Measurements from ENCODE around the gene OR2J2. TPM values are rescaled to one million over a fixed set of nuclear protein-coding genes. Genes with fewer than 3 reads are reported as not detected.

Gene OR2J2
- total and polyA plus RNA-seq, 10 of the 15 experiments (the other 5 are each of a cell fraction or from before 2014, with no cell fraction given) = not detected

DNA sequence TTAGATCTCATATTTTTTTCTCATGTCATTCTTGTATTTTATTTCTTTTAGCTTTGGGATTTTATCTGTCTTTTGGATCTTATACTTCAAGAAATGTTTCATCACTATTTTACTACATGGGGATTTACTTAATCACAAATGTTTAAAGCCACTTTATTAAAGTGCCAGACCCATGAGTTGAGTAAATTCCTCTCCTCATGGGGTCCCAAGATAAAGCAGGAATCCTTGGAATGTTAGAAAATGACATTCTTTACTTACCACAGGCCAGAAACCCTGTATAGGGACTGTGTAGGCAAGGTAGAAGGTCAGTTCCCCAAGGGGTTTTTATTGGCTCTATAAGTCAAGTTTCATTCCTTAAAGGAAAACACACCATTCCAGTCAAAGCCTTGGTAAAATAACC is 28.4 kb upstream of the OR2J2 start (continued):
- no peak for TF ChIP-seq ZNF687 (IDR thresholded peaks at IDR 0.05)

DNA sequence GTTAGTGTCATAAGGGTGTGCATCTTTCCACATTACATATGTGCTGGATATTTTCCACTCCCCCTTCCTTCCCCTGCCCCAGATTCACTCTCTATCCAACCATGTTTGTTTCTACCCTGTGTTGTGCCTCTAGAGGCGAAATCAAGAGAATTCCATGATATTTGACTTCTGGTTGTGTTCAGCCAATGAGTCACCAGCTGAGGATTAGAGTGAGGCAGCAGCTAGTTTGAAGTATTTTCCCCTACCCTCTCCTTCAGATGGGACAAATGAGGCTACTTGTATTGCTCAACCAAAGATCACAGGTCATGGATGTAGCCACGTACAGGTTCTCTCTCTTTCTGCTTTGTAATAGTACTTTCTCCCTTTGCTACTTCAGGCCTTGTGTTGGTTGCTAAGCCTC is 24.5 kb upstream of the OR2J2 start:
- intact Hi-C loops (cut with micrococcal nuclease; ENCODE audit: unreplicated experiment) (no loop called here), in situ Hi-C loops (cut with MboI) (no loop called here)
- ATAC-seq (no peak), FAIRE-seq (no peak), DNase-seq (ENCODE audit: low read depth, low spot score) (no peak)
- Histone ChIP-seq H3K4me1 (ENCODE audit: control insufficient read depth, insufficient read depth, low read length) (no peaks in the 10 kb centered on the region), H2AFZ (ENCODE audit: control insufficient read depth, low read depth, low read length) (no peak overlapping the region), H3K9me3 (replicated peaks; ENCODE audit: control insufficient read depth, insufficient read depth, low read length) (no peaks in the 10 kb centered on the region), H4K20me1 (ENCODE audit: control insufficient read depth, insufficient read depth) (no peaks in the 10 kb centered on the region), H3K27me3 (replicated peaks in 1 of 2; ENCODE audit: control insufficient read depth in 2 of 2, insufficient read depth in 2 of 2, low read length in 1 of 2) (no peaks in the 10 kb centered on the region), H3K27ac (ENCODE audit: control insufficient read depth, insufficient read depth) (no peak overlapping the region), H3K79me2 (ENCODE audit: control insufficient read depth, insufficient read depth, low read length) (no peaks in the 10 kb centered on the region), H3K4me3 (no peak overlapping the region), H3K9ac (ENCODE audit: control insufficient read depth, insufficient read depth, low read length) (no peak overlapping the region), H3K36me3 (ENCODE audit: control insufficient read depth in 2 of 2, insufficient read depth in 2 of 2, low read length in 1 of 2) (no peaks in the 10 kb centered on the region), H3K4me2 (ENCODE audit: control insufficient read depth, insufficient read depth) (no peak overlapping the region)
- ChIA-PET RAD21 (ENCODE audit: unreplicated experiment) (no interaction called here), POLR2A (no interaction called here), CTCF (no interaction called here), SMC1A (ENCODE audit: uncharacterized antibody, unreplicated experiment) (no interaction called here)
- no TSS peak for BruUV-seq (replicated peaks)
- TF ChIP-seq HCFC1 (IDR thresholded peaks at IDR 0.05; ENCODE audit: low read length) (no peak), SIN3A (IDR thresholded peaks at IDR 0.05; ENCODE audit: low read depth, low read length) (no peak), WRNIP1 (IDR thresholded peaks at IDR 0.05; ENCODE audit: borderline replicate concordance, low read depth, low read length) (no peak), NR2F1 (conservative IDR thresholded peaks at IDR 0.05) (no peak), MYC (IDR thresholded peaks at IDR 0.05; ENCODE audit: insufficient read depth, insufficient read length, insufficient replicate concordance, low read length, severe bottlenecking) (no peak), BCL11A (IDR thresholded peaks at IDR 0.05; ENCODE audit: low read depth, low read length) (no peak), NFYB (IDR thresholded peaks at IDR 0.05; ENCODE audit: insufficient read depth, low read depth, low read length) (no peak), RCOR1 (conservative IDR thresholded peaks at IDR 0.05; ENCODE audit: low read depth, low read length) (no peak), NFXL1 (IDR thresholded peaks at IDR 0.05; ENCODE audit: borderline replicate concordance) (no peak), RFX5 (IDR thresholded peaks at IDR 0.05; ENCODE audit: low read depth, low read length) (no peak), CBX5 (IDR thresholded peaks at IDR 0.05; ENCODE audit: low read depth) (no peak), EGR1 (IDR thresholded peaks at IDR 0.05; ENCODE audit: borderline replicate concordance in 1 of 2, low read depth in 2 of 2, low read length in 2 of 2) (no peak), NBN (IDR thresholded peaks at IDR 0.05) (no peak)
- TF ChIP-seq, protein P1, sequence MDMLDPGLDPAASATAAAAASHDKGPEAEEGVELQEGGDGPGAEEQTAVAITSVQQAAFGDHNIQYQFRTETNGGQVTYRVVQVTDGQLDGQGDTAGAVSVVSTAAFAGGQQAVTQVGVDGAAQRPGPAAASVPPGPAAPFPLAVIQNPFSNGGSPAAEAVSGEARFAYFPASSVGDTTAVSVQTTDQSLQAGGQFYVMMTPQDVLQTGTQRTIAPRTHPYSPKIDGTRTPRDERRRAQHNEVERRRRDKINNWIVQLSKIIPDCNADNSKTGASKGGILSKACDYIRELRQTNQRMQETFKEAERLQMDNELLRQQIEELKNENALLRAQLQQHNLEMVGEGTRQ (IDR thresholded peaks at IDR 0.05; ENCODE audit: borderline replicate concordance, low read depth, low read length) = no peak
- TF ChIP-seq, protein P2, sequence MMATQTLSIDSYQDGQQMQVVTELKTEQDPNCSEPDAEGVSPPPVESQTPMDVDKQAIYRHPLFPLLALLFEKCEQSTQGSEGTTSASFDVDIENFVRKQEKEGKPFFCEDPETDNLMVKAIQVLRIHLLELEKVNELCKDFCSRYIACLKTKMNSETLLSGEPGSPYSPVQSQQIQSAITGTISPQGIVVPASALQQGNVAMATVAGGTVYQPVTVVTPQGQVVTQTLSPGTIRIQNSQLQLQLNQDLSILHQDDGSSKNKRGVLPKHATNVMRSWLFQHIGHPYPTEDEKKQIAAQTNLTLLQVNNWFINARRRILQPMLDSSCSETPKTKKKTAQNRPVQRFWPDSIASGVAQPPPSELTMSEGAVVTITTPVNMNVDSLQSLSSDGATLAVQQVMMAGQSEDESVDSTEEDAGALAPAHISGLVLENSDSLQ (IDR thresholded peaks at IDR 0.05) = no peak
- 0% methylated on average over 2 of the region's 2 CpGs for WGBS (ENCODE audit: insufficient coverage, insufficient replicate concordance, low lambda C conversion rate, missing lambda C conversion rate)
